Vagina (tissue), 2 donors: Measurements from ENCODE around the gene ROR1.

ENCODE experiments used
- CTCF ChIP-seq, 3 experiments: fragments of 450-650 bp in 2 of 3; fragments of 200-600 bp in 1 of 3; sonication (generic) in 1 of 3; IDR thresholded peaks; one replicate each; pipeline ENCODE4 v1.5.1; 2017 to 2019; ENCODE audit warnings: antibody characterized with exemption in 3 of 3, mild to moderate bottlenecking in 2 of 3, moderate library complexity in 2 of 3
- POLR2A ChIP-seq, 2 donors: fragments of 450-650 bp; IDR thresholded peaks; one replicate each; pipeline ENCODE4 v1.6.1; 2017; ENCODE audit warnings: antibody characterized with exemption in 2 of 2, mild to moderate bottlenecking in 2 of 2, moderate library complexity in 2 of 2

- TF ChIP-seq CTCF (IDR thresholded peaks at IDR 0.05) (no peak), POLR2A (IDR thresholded peaks at IDR 0.05) (no peak)
Observed at GRCh38 chr1:64228167-64228957, 454.5 kb downstream of the ROR1 start.
